Measurements from ENCODE around the gene WWOX. TPM values are rescaled to one million over a fixed set of nuclear protein-coding genes. Genes with fewer than 3 reads are reported as not detected.

WWOX gene
- polyA plus RNA-seq, 4 donors: 4.9 to 15.8 (median 7.0) TPM

GRCh38 chr16:79071424-79071823 lies 972.0 kb downstream of the WWOX start:
- Histone ChIP-seq H3K27ac (ENCODE audit: low read depth in 1 of 3, low read length in 2 of 3) (no peak overlapping the region), H3K4me1 (ENCODE audit: control insufficient read depth in 3 of 3, insufficient read depth in 2 of 3, low read depth in 1 of 3, low read length in 2 of 3) (peaks cover 0 to 6% (median 0%) of the 10 kb centered on the region in 3 donors), H3K9me3 (ENCODE audit: control insufficient read depth in 2 of 2, insufficient read depth in 1 of 2, low read depth in 1 of 2, low read length in 1 of 2) (no peaks in the 10 kb centered on the region), H3K4me3 (ENCODE audit: low read depth in 1 of 3, low read length in 3 of 3) (no peak overlapping the region), H3K27me3 (ENCODE audit: control insufficient read depth in 3 of 3, insufficient read depth in 3 of 3, low read length in 3 of 3) (no peaks in the 10 kb centered on the region), H3K36me3 (ENCODE audit: control insufficient read depth in 3 of 3, insufficient read depth in 2 of 3, low read depth in 1 of 3, low read length in 3 of 3) (no peaks in the 10 kb centered on the region)
- WGBS, 3 donors: 67 to 80% (median 70%) methylated on average over 4 of the region's 4 CpGs
- DNase-seq: no peak
- no peak for FAIRE-seq

- Histone ChIP-seq H3K36me3 (ENCODE audit: control insufficient read depth in 3 of 3, insufficient read depth in 2 of 3, low read depth in 1 of 3, low read length in 3 of 3) (no peaks in the 10 kb centered on the region), H3K27me3 (ENCODE audit: control insufficient read depth in 3 of 3, insufficient read depth in 3 of 3, low read length in 3 of 3) (no peaks in the 10 kb centered on the region), H3K4me3 (ENCODE audit: low read depth in 1 of 3, low read length in 3 of 3) (no peak overlapping the region), H3K9me3 (ENCODE audit: control insufficient read depth in 2 of 2, insufficient read depth in 1 of 2, low read depth in 1 of 2, low read length in 1 of 2) (no peaks in the 10 kb centered on the region), H3K4me1 (ENCODE audit: control insufficient read depth in 3 of 3, insufficient read depth in 2 of 3, low read depth in 1 of 3, low read length in 2 of 3) (no peaks in the 10 kb centered on the region), H3K27ac (ENCODE audit: low read depth in 1 of 3, low read length in 2 of 3) (no peak overlapping the region)
- DNase-seq (no peak), FAIRE-seq (no peak)
- WGBS, 3 donors: 93 to 95% (median 95%) methylated on average over 4 of the region's 4 CpGs
Measured at GRCh38 chr16:79072517-79072916, 973.1 kb downstream of the WWOX start.

- Histone ChIP-seq H3K4me1 (ENCODE audit: control insufficient read depth in 3 of 3, insufficient read depth in 2 of 3, low read depth in 1 of 3, low read length in 2 of 3) (no peaks in the 10 kb centered on the region), H3K27ac (ENCODE audit: low read depth in 1 of 3, low read length in 2 of 3) (no peak overlapping the region), H3K36me3 (ENCODE audit: control insufficient read depth in 3 of 3, insufficient read depth in 2 of 3, low read depth in 1 of 3, low read length in 3 of 3) (no peaks in the 10 kb centered on the region), H3K4me3 (ENCODE audit: low read depth in 1 of 3, low read length in 3 of 3) (no peak overlapping the region), H3K9me3 (ENCODE audit: control insufficient read depth in 2 of 2, insufficient read depth in 1 of 2, low read depth in 1 of 2, low read length in 1 of 2) (no peaks in the 10 kb centered on the region), H3K27me3 (ENCODE audit: control insufficient read depth in 3 of 3, insufficient read depth in 3 of 3, low read length in 3 of 3) (no peaks in the 10 kb centered on the region)
- 77 to 91% (median 78%) methylated on average over 4 of the region's 4 CpGs for WGBS, 3 donors
- FAIRE-seq: no peak
- DNase-seq: no peak
Measured at GRCh38 chr16:79073566-79073965, 974.1 kb downstream of the WWOX start.

GRCh38 chr16:79074541-79074940 lies 975.1 kb downstream of the WWOX start:
- 21 to 38% (median 26%) methylated on average over 1 of the region's 1 CpG for WGBS, 3 donors
- no peaks in the 10 kb centered on the region for H3K4me1 ChIP-seq (ENCODE audit: control insufficient read depth in 3 of 3, insufficient read depth in 2 of 3, low read depth in 1 of 3, low read length in 2 of 3)
- no peaks in the 10 kb centered on the region for H3K27me3 ChIP-seq (ENCODE audit: control insufficient read depth in 3 of 3, insufficient read depth in 3 of 3, low read length in 3 of 3)
- no peak overlapping the region for H3K4me3 ChIP-seq (ENCODE audit: low read depth in 1 of 3, low read length in 3 of 3)
- H3K9me3 ChIP-seq (ENCODE audit: control insufficient read depth in 2 of 2, insufficient read depth in 1 of 2, low read depth in 1 of 2, low read length in 1 of 2): no peaks in the 10 kb centered on the region
- no peak for DNase-seq
- no peaks in the 10 kb centered on the region for H3K36me3 ChIP-seq (ENCODE audit: control insufficient read depth in 3 of 3, insufficient read depth in 2 of 3, low read depth in 1 of 3, low read length in 3 of 3)
- no peak overlapping the region for H3K27ac ChIP-seq (ENCODE audit: low read depth in 1 of 3, low read length in 2 of 3)
- FAIRE-seq: no peak

GRCh38 chr16:79074951-79075350 lies 975.5 kb downstream of the WWOX start:
- Histone ChIP-seq H3K27ac (ENCODE audit: low read depth in 1 of 3, low read length in 2 of 3) (no peak overlapping the region), H3K4me1 (ENCODE audit: control insufficient read depth in 3 of 3, insufficient read depth in 2 of 3, low read depth in 1 of 3, low read length in 2 of 3) (no peaks in the 10 kb centered on the region), H3K9me3 (ENCODE audit: control insufficient read depth in 2 of 2, insufficient read depth in 1 of 2, low read depth in 1 of 2, low read length in 1 of 2) (no peaks in the 10 kb centered on the region), H3K36me3 (ENCODE audit: control insufficient read depth in 3 of 3, insufficient read depth in 2 of 3, low read depth in 1 of 3, low read length in 3 of 3) (no peaks in the 10 kb centered on the region), H3K4me3 (ENCODE audit: low read depth in 1 of 3, low read length in 3 of 3) (no peak overlapping the region), H3K27me3 (ENCODE audit: control insufficient read depth in 3 of 3, insufficient read depth in 3 of 3, low read length in 3 of 3) (no peaks in the 10 kb centered on the region)
- FAIRE-seq (no peak), DNase-seq (no peak)
- 52 to 85% (median 65%) methylated on average over 4 of the region's 4 CpGs for WGBS, 3 donors

GRCh38 chr16:79076047-79076767 lies 976.8 kb downstream of the WWOX start:
- no peak overlapping the region for H3K27ac ChIP-seq (ENCODE audit: low read depth in 1 of 3, low read length in 2 of 3)
- no peak overlapping the region for H3K4me3 ChIP-seq (ENCODE audit: low read depth in 1 of 3, low read length in 3 of 3)
- H3K36me3 ChIP-seq (ENCODE audit: control insufficient read depth in 3 of 3, insufficient read depth in 2 of 3, low read depth in 1 of 3, low read length in 3 of 3): no peaks in the 10 kb centered on the region
- no peaks in the 10 kb centered on the region for H3K9me3 ChIP-seq (ENCODE audit: control insufficient read depth in 2 of 2, insufficient read depth in 1 of 2, low read depth in 1 of 2, low read length in 1 of 2)
- H3K4me1 ChIP-seq (ENCODE audit: control insufficient read depth in 3 of 3, insufficient read depth in 2 of 3, low read depth in 1 of 3, low read length in 2 of 3): no peaks in the 10 kb centered on the region
- DNase-seq (no peak), FAIRE-seq (no peak)
- H3K27me3 ChIP-seq (ENCODE audit: control insufficient read depth in 3 of 3, insufficient read depth in 3 of 3, low read length in 3 of 3): no peaks in the 10 kb centered on the region
- 80 to 90% (median 87%) methylated on average over 12 of the region's 12 CpGs for WGBS, 3 donors

- 73 to 96% (median 87%) methylated on average over 5 of the region's 5 CpGs for WGBS, 3 donors
- DNase-seq (no peak), FAIRE-seq (no peak)
- no peak overlapping the region for H3K4me3 ChIP-seq (ENCODE audit: low read depth in 1 of 3, low read length in 3 of 3)
- no peaks in the 10 kb centered on the region for H3K9me3 ChIP-seq (ENCODE audit: control insufficient read depth in 2 of 2, insufficient read depth in 1 of 2, low read depth in 1 of 2, low read length in 1 of 2)
- no peaks in the 10 kb centered on the region for H3K36me3 ChIP-seq (ENCODE audit: control insufficient read depth in 3 of 3, insufficient read depth in 2 of 3, low read depth in 1 of 3, low read length in 3 of 3)
- no peak overlapping the region for H3K27ac ChIP-seq (ENCODE audit: low read depth in 1 of 3, low read length in 2 of 3)
- H3K27me3 ChIP-seq (ENCODE audit: control insufficient read depth in 3 of 3, insufficient read depth in 3 of 3, low read length in 3 of 3): no peaks in the 10 kb centered on the region
- H3K4me1 ChIP-seq (ENCODE audit: control insufficient read depth in 3 of 3, insufficient read depth in 2 of 3, low read depth in 1 of 3, low read length in 2 of 3): peaks cover 0 to 6% (median 3%) of the 10 kb centered on the region in 3 donors
Measured at GRCh38 chr16:79077346-79077745, 977.9 kb downstream of the WWOX start.

- H3K9me3 ChIP-seq (ENCODE audit: control insufficient read depth in 2 of 2, insufficient read depth in 1 of 2, low read depth in 1 of 2, low read length in 1 of 2): no peaks in the 10 kb centered on the region
- FAIRE-seq (no peak), DNase-seq (no peak)
- 91 to 95% (median 94%) methylated on average over 10 of the region's 10 CpGs for WGBS, 3 donors
- H3K36me3 ChIP-seq (ENCODE audit: control insufficient read depth in 3 of 3, insufficient read depth in 2 of 3, low read depth in 1 of 3, low read length in 3 of 3): no peaks in the 10 kb centered on the region
- no peak overlapping the region for H3K4me3 ChIP-seq (ENCODE audit: low read depth in 1 of 3, low read length in 3 of 3)
- H3K4me1 ChIP-seq (ENCODE audit: control insufficient read depth in 3 of 3, insufficient read depth in 2 of 3, low read depth in 1 of 3, low read length in 2 of 3): peaks cover 0 to 6% (median 3%) of the 10 kb centered on the region in 3 donors
- no peak overlapping the region for H3K27ac ChIP-seq (ENCODE audit: low read depth in 1 of 3, low read length in 2 of 3)
- H3K27me3 ChIP-seq (ENCODE audit: control insufficient read depth in 3 of 3, insufficient read depth in 3 of 3, low read length in 3 of 3): no peaks in the 10 kb centered on the region
Measured at GRCh38 chr16:79079656-79080420, 980.4 kb downstream of the WWOX start.
